ENCODE results near the gene COMP.

COMP gene

GRCh38 chr19:18803550-18804138 lies 12.5 kb upstream of the COMP start:
- no peak for DNase-seq (ENCODE audit: low spot score)

- DNase-seq (ENCODE audit: low spot score) = no peak
Measured at GRCh38 chr19:18802354-18802753, 11.2 kb upstream of the COMP start.

- no peak for DNase-seq (ENCODE audit: low spot score)
Measured at GRCh38 chr19:18800636-18801035, 9.5 kb upstream of the COMP start.

- DNase-seq (ENCODE audit: low spot score) = no peak
Measured at GRCh38 chr19:18800079-18800478, 9.0 kb upstream of the COMP start.

GRCh38 chr19:18799389-18799970 lies 8.4 kb upstream of the COMP start:
- no peak for DNase-seq (ENCODE audit: low spot score)

GRCh38 chr19:18798384-18799352 lies 7.6 kb upstream of the COMP start:
- DNase-seq (ENCODE audit: low spot score) = no peak

GRCh38 chr19:18796239-18796638 lies 5.1 kb upstream of the COMP start:
- DNase-seq (ENCODE audit: low spot score) = no peak

GRCh38 chr19:18795540-18795939 lies 4.4 kb upstream of the COMP start:
- DNase-seq (ENCODE audit: low spot score) = no peak

- DNase-seq (ENCODE audit: low spot score) = no peak
Measured at GRCh38 chr19:18794692-18795091, 3.6 kb upstream of the COMP start.

GRCh38 chr19:18794029-18794313 lies 2.9 kb upstream of the COMP start:
- no peak for DNase-seq (ENCODE audit: low spot score)

GRCh38 chr19:18793144-18794028 lies 2.3 kb upstream of the COMP start:
- DNase-seq (ENCODE audit: low spot score) = no peak

- DNase-seq (ENCODE audit: low spot score) = no peak
Measured at GRCh38 chr19:18792661-18793060, 1.6 kb upstream of the COMP start.

GRCh38 chr19:18791315-18791678 lies 192 bp upstream of the COMP start:
- DNase-seq (ENCODE audit: low spot score) = no peak

GRCh38 chr19:18789883-18790565 lies 1.1 kb downstream of the COMP start:
- no peak for DNase-seq (ENCODE audit: low spot score)

GRCh38 chr19:18789422-18789869 lies 1.7 kb downstream of the COMP start:
- no peak for DNase-seq (ENCODE audit: low spot score)

- no peak for DNase-seq (ENCODE audit: low spot score)
Measured at GRCh38 chr19:18788529-18789421, 2.3 kb downstream of the COMP start.

- peak; percentile 85 for DNase-seq (ENCODE audit: low spot score)
Measured at GRCh38 chr19:18785179-18786124, 5.7 kb downstream of the COMP start.

GRCh38 chr19:18784786-18785120 lies 6.4 kb downstream of the COMP start:
- no peak for DNase-seq (ENCODE audit: low spot score)

GRCh38 chr19:18783958-18784785 lies 6.9 kb downstream of the COMP start:
- no peak for DNase-seq (ENCODE audit: low spot score)
